ENCODE data around the gene CTPS2.

The CTPS2 gene

DNA sequence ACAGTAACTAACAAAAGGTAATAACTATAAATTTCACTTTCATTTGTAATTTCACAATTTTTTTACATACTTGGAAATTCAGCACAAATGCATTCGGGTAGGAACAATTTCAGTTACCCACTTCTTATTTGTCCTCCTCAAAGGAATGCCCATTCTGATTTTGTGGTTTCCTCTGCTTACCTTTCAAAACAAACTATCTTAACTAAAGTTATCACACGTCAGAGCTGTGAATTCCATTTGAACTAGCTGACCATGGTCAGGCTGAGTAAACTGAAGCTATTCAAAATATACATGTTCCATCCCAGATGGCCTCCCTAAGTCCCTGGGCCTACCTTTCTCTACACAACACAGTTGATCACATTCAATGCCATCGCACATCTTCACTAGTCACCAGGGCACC lies 4.5 kb downstream of the CTPS2 start:
- no peak for TF ChIP-seq TAF1 (IDR thresholded peaks at IDR 0.05; ENCODE audit: borderline replicate concordance, low read depth, low read length)
- no peak for TF ChIP-seq POLR2AphosphoS5 (IDR thresholded peaks at IDR 0.05; ENCODE audit: low read depth, low read length)
- FAIRE-seq (no peak), DNase-seq (ENCODE audit: insufficient read length) (no peak)

DNA sequence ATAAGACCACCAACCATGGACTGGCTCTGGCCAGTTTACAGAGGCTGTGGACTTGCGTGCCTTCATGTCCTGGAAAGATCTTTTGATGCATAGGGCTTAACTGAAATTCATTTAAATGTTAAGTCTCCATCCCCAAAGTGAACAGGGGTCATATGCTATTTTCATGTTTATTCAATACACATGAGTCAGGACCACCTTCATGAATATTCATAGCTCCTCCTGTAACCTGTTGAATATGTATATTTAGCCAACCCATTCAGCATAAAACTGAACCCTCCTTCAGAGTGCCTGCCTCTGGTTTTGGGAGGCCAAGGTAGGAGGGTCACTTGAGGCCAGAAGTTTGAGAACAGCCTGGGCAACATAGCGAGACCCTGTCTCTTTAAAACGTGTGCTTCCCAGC lies 7.1 kb downstream of the CTPS2 start:
- DNase-seq (ENCODE audit: insufficient read length) (no peak), FAIRE-seq (peak; percentile 27)
- TF ChIP-seq TAF1 (IDR thresholded peaks at IDR 0.05; ENCODE audit: borderline replicate concordance, low read depth, low read length) = no peak

DNA sequence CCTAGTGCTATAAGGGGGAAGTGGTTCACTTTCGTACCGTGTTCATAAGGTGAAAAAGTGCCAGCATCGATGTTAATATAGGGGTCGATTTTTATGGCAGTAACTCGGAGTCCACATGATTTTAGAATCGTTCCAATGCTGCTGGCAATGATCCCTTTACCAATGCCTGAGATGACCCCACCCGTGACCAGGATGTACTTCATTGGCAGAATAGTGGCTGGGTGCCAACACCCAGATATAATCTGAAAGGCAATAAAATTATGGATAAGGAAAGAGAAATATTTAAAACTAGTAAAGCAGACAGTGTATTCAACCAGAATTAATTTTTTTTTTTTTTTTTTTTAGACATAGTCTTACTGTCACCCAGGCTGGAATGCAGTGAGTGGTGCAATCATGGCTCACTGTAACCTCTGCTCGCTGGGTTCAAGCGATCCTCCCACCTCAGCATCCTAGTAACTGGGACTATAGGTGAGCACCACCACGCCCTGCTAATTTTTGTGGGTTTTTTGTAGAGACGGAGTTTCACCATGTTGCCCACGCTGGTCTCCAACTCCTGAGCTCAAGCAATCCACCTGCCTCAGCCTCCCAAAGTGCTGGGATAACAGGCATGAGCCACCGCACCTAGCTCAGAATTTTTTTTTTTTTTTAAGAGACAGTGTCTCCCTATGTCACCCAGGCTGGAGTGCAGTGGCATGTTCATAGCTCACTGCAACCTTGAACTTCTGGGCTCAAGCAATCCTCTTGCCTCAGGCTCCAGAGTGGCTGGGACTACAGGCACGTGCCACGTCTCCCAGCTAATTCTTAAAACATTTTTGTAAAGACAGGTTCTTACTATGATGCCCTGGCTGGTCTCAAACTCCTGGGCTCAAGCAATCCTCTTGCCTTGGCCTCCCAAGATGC lies 9.5 kb downstream of the CTPS2 start:
- DNase-seq (ENCODE audit: insufficient read length) = no peak
- no peak for TF ChIP-seq POLR2A (IDR thresholded peaks at IDR 0.05; ENCODE audit: low read depth, low read length)
- TF ChIP-seq TAF1 (IDR thresholded peaks at IDR 0.05; ENCODE audit: borderline replicate concordance, low read depth, low read length) = no peak
- no peak for TF ChIP-seq POLR2AphosphoS5 (IDR thresholded peaks at IDR 0.05; ENCODE audit: low read depth, low read length)
- FAIRE-seq = peak; percentile 33

DNA sequence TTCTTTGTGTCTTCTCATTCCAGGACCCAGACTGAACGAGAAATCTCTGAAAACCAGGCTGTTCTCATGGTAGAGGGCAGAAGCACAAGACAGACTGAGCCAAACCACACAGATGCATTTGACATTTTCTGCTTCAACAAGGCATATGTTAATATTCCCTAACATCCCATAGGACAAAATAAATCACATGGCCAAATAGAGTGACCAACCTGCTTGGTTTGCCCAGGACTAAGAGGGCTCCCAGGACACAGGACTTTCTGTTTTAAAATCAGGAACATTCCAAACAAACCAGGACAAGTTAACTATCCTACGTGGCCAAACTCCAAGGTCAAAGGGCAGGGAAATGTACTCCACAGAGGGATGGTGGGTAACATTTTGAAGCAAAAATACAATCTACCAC lies 11.7 kb downstream of the CTPS2 start:
- TF ChIP-seq POLR2A (IDR thresholded peaks at IDR 0.05; ENCODE audit: low read depth, low read length) (no peak), TAF1 (IDR thresholded peaks at IDR 0.05; ENCODE audit: borderline replicate concordance, low read depth, low read length) (no peak), POLR2AphosphoS5 (IDR thresholded peaks at IDR 0.05; ENCODE audit: low read depth, low read length) (no peak)
- DNase-seq (ENCODE audit: insufficient read length) = no peak
- no peak for FAIRE-seq

DNA sequence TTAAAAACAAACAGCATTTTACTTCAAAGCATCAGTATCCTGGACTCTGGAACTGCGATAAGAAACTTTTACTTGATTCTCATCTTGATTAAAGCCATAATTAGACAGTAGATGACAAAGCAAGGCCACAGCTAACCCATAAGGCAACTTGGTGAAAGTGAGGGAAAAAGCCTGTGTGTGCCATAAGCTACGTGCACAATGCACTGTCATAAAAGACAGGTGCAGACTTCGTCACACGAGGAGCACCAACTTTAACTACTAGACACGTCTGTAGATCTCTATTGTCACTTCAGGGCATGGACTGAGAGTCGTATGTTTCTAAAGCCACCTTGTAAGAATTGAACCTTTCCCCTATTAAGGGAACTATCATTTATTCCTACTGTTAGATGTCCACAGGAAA lies 13.1 kb downstream of the CTPS2 start:
- no peak for DNase-seq (ENCODE audit: insufficient read length)
- FAIRE-seq = peak; percentile 33
- no peak for TF ChIP-seq POLR2AphosphoS5 (IDR thresholded peaks at IDR 0.05; ENCODE audit: low read depth, low read length)
- TF ChIP-seq TAF1 (IDR thresholded peaks at IDR 0.05; ENCODE audit: borderline replicate concordance, low read depth, low read length) = no peak
- no peak for TF ChIP-seq POLR2A (IDR thresholded peaks at IDR 0.05; ENCODE audit: low read depth, low read length)

DNA sequence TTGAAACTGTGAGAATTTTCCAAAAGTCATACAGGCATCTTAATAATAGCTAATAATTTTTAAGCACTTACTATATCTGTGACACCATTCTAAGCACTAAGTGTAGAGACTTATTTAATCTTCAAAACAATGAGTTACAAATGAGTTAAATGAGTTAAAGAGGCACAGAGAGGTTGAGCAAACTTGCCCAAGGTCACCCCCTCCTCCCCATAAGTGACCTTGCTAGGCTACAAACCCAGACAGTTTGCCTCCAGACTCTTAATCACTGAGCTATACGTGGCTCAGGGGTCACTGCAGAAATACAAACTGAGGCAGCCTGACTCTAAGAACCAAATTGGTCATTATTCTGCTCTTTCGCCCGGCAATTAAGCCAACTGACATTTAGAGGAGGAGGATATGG lies 15.5 kb downstream of the CTPS2 start:
- no peak for TF ChIP-seq TAF1 (IDR thresholded peaks at IDR 0.05; ENCODE audit: borderline replicate concordance, low read depth, low read length)
- no peak for TF ChIP-seq POLR2A (IDR thresholded peaks at IDR 0.05; ENCODE audit: low read depth, low read length)
- no peak for TF ChIP-seq POLR2AphosphoS5 (IDR thresholded peaks at IDR 0.05; ENCODE audit: low read depth, low read length)
- FAIRE-seq (no peak), DNase-seq (ENCODE audit: insufficient read length) (no peak)

DNA sequence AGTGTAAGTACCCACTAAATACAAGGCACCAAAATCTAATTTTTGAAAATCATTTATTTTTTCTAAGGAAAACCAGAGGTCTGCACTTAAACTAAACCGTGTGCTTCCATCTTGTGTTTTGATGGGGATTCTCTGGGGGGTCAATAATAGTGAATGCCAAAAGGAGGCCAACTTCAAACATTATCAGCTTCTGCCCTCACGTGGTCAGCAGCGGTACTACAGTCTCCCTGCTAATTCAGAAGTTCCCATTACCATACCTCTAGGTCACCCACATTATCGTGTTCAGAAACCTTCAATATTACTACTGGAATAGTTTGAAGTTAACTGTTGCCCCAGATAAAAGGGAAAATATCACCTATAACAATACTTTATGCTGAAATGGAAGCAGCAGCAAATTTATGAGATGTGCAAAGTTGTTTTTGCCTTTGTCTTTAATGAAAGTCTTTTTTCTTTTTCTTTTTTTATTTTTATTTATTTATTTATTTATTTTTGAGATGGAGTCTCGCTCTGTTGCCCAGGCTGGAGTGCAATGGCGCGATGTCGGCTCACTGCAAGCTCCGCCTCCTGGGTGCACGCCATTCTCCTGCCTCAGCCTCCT lies 17.3 kb downstream of the CTPS2 start:
- peak; percentile 29 for DNase-seq (ENCODE audit: insufficient read length)
- TF ChIP-seq TAF1 (IDR thresholded peaks at IDR 0.05; ENCODE audit: borderline replicate concordance, low read depth, low read length) (no peak), POLR2A (IDR thresholded peaks at IDR 0.05; ENCODE audit: low read depth, low read length) (no peak), POLR2AphosphoS5 (IDR thresholded peaks at IDR 0.05; ENCODE audit: low read depth, low read length) (no peak)
- peak; percentile 91 for FAIRE-seq

DNA sequence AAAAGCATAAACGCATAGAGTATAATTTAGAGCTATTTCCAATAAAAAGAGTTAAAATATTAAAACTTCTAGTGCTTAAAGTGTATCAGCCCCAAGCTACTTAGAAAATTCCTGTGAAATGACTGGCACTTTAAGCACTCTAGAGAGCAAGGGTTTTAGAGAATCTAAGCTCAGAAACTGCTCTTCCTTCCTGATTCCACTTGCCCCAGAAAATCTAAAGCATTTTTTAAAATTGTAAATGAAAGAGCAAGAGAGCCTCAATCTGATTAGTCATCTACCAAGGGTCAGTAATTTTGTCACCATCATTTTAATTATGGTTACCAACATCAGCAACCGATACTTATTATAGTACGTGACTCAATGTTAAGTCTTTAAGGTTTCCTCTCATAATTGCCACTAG lies 25.0 kb downstream of the CTPS2 start:
- FAIRE-seq (no peak), DNase-seq (ENCODE audit: insufficient read length) (no peak)
- TF ChIP-seq POLR2AphosphoS5 (IDR thresholded peaks at IDR 0.05; ENCODE audit: low read depth, low read length) (no peak), POLR2A (IDR thresholded peaks at IDR 0.05; ENCODE audit: low read depth, low read length) (no peak), TAF1 (IDR thresholded peaks at IDR 0.05; ENCODE audit: borderline replicate concordance, low read depth, low read length) (no peak)

DNA sequence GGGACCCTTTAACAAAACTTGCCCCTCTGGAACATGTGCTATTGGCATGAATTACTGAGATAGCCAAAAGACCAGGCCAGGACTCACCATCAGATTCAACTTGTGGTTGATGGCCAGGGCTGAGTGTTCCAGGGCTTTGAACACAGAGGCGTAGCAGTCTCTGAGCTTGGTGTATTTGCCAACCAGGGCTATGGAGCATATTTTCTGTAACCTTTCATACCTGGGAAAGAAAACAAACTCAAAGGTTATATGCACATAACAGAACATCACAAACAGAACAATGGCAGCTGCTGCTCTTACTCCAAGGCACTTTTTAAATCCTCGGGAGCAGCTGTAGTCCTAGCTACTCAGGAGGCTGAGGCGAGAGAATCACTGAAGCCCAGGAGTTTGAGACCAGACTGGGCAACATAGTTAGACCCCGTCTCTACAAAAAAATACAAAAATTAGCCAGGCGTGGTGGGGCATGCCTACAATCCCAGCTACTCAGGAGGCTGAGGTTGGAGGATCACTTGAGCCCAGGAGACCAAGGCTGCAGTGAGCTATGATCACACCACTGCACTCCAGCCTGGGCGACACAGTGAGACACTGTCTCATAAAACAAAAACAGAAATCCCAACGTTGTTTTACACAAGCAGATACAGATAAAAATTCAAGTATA lies 29.3 kb downstream of the CTPS2 start:
- DNase-seq (ENCODE audit: insufficient read length) (no peak), FAIRE-seq (no peak)
- TF ChIP-seq TAF1 (IDR thresholded peaks at IDR 0.05; ENCODE audit: borderline replicate concordance, low read depth, low read length) (no peak), POLR2A (IDR thresholded peaks at IDR 0.05; ENCODE audit: low read depth, low read length) (no peak)

DNA sequence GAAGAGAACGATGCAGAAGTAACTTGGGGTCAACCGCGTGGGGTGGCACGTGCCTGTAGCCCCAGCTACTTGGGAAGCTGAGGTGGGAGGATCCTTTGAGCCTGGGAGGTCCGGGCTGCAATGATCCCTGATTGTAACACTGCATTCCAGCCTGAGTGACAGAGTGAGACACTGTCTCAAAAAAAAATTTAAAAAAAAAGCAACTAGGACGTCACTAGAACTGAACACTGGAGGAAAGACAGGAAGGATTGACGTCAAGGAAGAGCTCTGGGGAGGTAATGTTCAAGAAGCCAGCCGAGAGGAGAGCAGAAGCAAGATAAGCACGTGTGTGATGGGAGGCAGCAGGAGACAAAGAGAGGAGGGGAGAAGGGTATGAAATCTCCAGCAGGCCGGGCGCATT lies 33.8 kb downstream of the CTPS2 start:
- DNase-seq (ENCODE audit: insufficient read length) = no peak
- no peak for TF ChIP-seq POLR2A (IDR thresholded peaks at IDR 0.05; ENCODE audit: low read depth, low read length)
- no peak for TF ChIP-seq POLR2AphosphoS5 (IDR thresholded peaks at IDR 0.05; ENCODE audit: low read depth, low read length)
- no peak for TF ChIP-seq TAF1 (IDR thresholded peaks at IDR 0.05; ENCODE audit: borderline replicate concordance, low read depth, low read length)
- FAIRE-seq = no peak

DNA sequence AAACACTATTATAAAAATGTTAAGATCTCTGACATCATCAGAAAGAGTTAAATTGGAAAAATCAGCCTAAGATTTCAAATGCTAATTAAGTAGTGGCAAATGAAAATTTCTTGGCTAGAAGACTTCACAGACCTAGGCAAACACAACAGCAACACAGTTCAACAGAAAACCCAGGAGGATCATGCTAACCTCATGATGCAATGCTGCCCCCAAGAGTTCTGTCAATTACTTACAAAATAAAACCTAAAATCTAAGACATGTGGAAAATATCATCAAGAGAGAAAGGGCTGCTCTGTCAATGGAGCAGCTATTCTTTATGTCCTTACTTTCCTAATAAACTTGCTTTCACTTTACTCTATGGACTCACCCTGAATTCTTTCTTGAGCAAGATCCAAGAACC lies 41.5 kb downstream of the CTPS2 start:
- FAIRE-seq (no peak), DNase-seq (ENCODE audit: insufficient read length) (peak; percentile 19)
- no peak for TF ChIP-seq TAF1 (IDR thresholded peaks at IDR 0.05; ENCODE audit: borderline replicate concordance, low read depth, low read length)
- no peak for TF ChIP-seq POLR2AphosphoS5 (IDR thresholded peaks at IDR 0.05; ENCODE audit: low read depth, low read length)
- TF ChIP-seq POLR2A (IDR thresholded peaks at IDR 0.05; ENCODE audit: low read depth, low read length) = no peak

DNA sequence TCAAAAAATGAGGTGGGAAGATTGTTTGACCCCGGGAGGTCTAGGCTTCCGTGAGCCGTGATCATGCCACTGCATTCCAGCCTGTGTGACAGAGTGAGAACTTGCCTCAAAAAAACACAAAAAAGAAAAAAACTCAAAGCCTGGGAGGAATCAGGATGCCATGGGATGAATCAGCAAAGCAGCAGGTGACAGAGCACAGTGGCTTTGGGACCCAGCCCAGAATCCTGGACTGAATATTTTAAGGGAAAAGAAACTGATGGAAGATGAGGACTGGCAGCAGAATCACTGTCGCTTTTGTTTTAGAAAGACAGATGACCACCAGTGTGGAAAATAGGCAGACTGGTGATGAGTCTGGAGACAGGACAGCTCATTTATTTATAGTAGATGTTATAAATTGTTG lies 45.9 kb downstream of the CTPS2 start:
- DNase-seq (ENCODE audit: insufficient read length) = no peak
- FAIRE-seq = no peak

More for the DNA sequence above, 45.9 kb downstream of the CTPS2 start:
- no peak for TF ChIP-seq POLR2AphosphoS5 (IDR thresholded peaks at IDR 0.05; ENCODE audit: low read depth, low read length)
- TF ChIP-seq TAF1 (IDR thresholded peaks at IDR 0.05; ENCODE audit: borderline replicate concordance, low read depth, low read length) = no peak
- TF ChIP-seq POLR2A (IDR thresholded peaks at IDR 0.05; ENCODE audit: low read depth, low read length) = no peak

Data from GM12892 (cell line).